Glutamatergic neuron (in vitro differentiated cells): ENCODE results near the gene GBX2. TPM values are rescaled to one million over a fixed set of nuclear protein-coding genes. Genes with fewer than 3 reads are reported as not detected.

Source experiments
- DNase-seq: peaks from one replicate; pipeline ENCODE4 v3.0.0; 2022
- H3K27ac Mint-ChIP-seq: one replicate; pipeline ENCODE4 v1.8.0; 2020; ENCODE audit warnings: mild to moderate bottlenecking, mixed read lengths, inconsistent platforms; ENCODE audit not compliant: unreplicated experiment
- H3K27me3 Mint-ChIP-seq: one replicate; pipeline ENCODE4 v1.8.0; 2020; ENCODE audit warnings: mild to moderate bottlenecking, moderate library complexity, mixed read lengths, inconsistent platforms; ENCODE audit not compliant: unreplicated experiment
- H3K36me3 Mint-ChIP-seq: one replicate; pipeline ENCODE4 v1.8.0; 2020; ENCODE audit warnings: mild to moderate bottlenecking, mixed read lengths, inconsistent platforms; ENCODE audit not compliant: unreplicated experiment
- H3K4me1 Mint-ChIP-seq: one replicate; pipeline ENCODE4 v1.8.0; 2020; ENCODE audit warnings: mild to moderate bottlenecking, low read depth, mixed read lengths, inconsistent platforms; ENCODE audit not compliant: unreplicated experiment
- H3K4me3 Mint-ChIP-seq: one replicate; pipeline ENCODE4 v1.8.0; 2020; ENCODE audit warnings: mild to moderate bottlenecking, mixed read lengths, inconsistent platforms; ENCODE audit not compliant: unreplicated experiment
- H3K9me3 Mint-ChIP-seq: one replicate; pipeline ENCODE4 v1.8.0; 2020; ENCODE audit warnings: mild to moderate bottlenecking, moderate library complexity, mixed read lengths, inconsistent platforms; ENCODE audit not compliant: unreplicated experiment
- CTCF ChIP-seq: fragments of 200-600 bp; sonication (generic); IDR thresholded peaks from one replicate; pipeline ENCODE4 v1.5.0; 2021; ENCODE audit not compliant: partially characterized antibody, unreplicated experiment
- total RNA-seq: library from RNA; stranded (reverse); fragmentation: NEBNext Ultra II Directional; extraction: Animal tissue kit (Norgen Biotek cat#: 25700); gene quantifications from one replicate; pipeline ENCODE4 v1.2.1, GENCODE V29; 2021; ENCODE audit not compliant: unreplicated experiment

GBX2 gene
- total RNA-seq, 1 donor from 2014 or later, result 1.2 TPM

- no peak overlapping the region for H3K4me3 Mint-ChIP-seq
- peaks cover 5% of the 10 kb centered on the region for H3K27me3 Mint-ChIP-seq
- no peaks in the 10 kb centered on the region for H3K9me3 Mint-ChIP-seq
Measured at GRCh38 chr2:236190674-236191073, 22.5 kb upstream of the GBX2 start.

DNA sequence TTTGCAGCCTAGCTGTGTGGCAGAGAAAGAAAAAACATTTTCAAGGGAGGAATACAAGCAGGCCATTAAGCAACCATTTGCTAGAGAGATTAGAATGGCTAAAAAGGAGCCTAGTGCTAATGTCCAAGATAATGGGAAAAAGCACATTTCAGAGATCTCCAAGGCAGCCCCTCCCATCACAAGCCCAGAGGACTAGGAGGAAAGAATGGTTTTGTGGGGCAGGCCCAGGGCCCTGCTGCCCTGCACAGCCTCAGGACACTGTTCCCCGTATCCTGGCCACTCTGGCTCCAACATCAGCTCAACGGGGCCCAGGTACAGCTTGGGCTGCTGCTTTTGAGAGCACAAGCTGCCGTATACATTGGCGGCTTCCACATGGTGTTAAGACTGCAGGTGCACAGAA is 16.5 kb upstream of the GBX2 start:
- H3K27me3 Mint-ChIP-seq, result peaks cover 9% of the 10 kb centered on the region
- no peak for DNase-seq
- no peaks in the 10 kb centered on the region for H3K9me3 Mint-ChIP-seq

More at GRCh38 chr2:236190674-236191073, 22.5 kb upstream of the GBX2 start:
- H3K4me1 Mint-ChIP-seq, result no peaks in the 10 kb centered on the region
- TF ChIP-seq CTCF, result no peak
- no peak overlapping the region for H3K27ac Mint-ChIP-seq
- peaks cover 8% of the 10 kb centered on the region for H3K36me3 Mint-ChIP-seq
- DNase-seq, result no peak

GRCh38 chr2:236180831-236181453 is 12.8 kb upstream of the GBX2 start:
- Mint-ChIP-seq H3K9me3 (no peaks in the 10 kb centered on the region), H3K27ac (no peak overlapping the region), H3K36me3 (peaks cover 5% of the 10 kb centered on the region), H3K27me3 (peaks cover 11% of the 10 kb centered on the region), H3K4me3 (no peak overlapping the region), H3K4me1 (peaks cover 6% of the 10 kb centered on the region)
- peak; percentile 88 for TF ChIP-seq CTCF
- peak; percentile 77 for DNase-seq

More for the DNA sequence above, 16.5 kb upstream of the GBX2 start:
- H3K36me3 Mint-ChIP-seq, result peaks cover 12% of the 10 kb centered on the region
- peaks cover 2% of the 10 kb centered on the region for H3K4me1 Mint-ChIP-seq
- TF ChIP-seq CTCF, result no peak
- H3K27ac Mint-ChIP-seq, result no peak overlapping the region
- H3K4me3 Mint-ChIP-seq, result no peak overlapping the region

GRCh38 chr2:236180076-236180816 is 12.1 kb upstream of the GBX2 start:
- Mint-ChIP-seq H3K4me1 (peaks cover 6% of the 10 kb centered on the region), H3K4me3 (peak overlapping the region; percentile 63), H3K9me3 (no peaks in the 10 kb centered on the region), H3K36me3 (peaks cover 5% of the 10 kb centered on the region), H3K27me3 (peaks cover 13% of the 10 kb centered on the region), H3K27ac (no peak overlapping the region)
- DNase-seq, result no peak
- TF ChIP-seq CTCF, result no peak
